PC-3 (cell line): ENCODE results near the gene LTB4R2. TPM values are rescaled to one million over a fixed set of nuclear protein-coding genes. Genes with fewer than 3 reads are reported as not detected.
"Not testable (repeated sequence)": the region's sequence is repeated elsewhere in the genome, so short reads cannot be mapped to it uniquely, and the experiment has no call there.

ENCODE experiments used
- ATAC-seq: fragments of 200-7000 bp; cut with Tn5 transposase; 2 replicates; pipeline ENCODE4 v1.9.1; 2020; ENCODE audit warnings: mild to moderate bottlenecking, moderate library complexity
- BruUV-seq: library from RNA; stranded (reverse); fragments of 400-500 nt; replicated peaks from 2 replicates; lab custom pipeline; 2021; lab: Mats Ljungman, UMichigan
- CTCF ChIA-PET: fragments of 300-600 bp; sonication (Branson Sonifier 250); formaldehyde crosslinking; loops from one replicate; lab custom pipeline; 2022; ENCODE audit warnings: antibody characterized with exemption; lab: Charles Lee
- POLR2A ChIA-PET: fragments of 300-600 bp; sonication (Branson Sonifier 250); formaldehyde crosslinking; loops from one replicate; lab custom pipeline; 2022; ENCODE audit warnings: antibody characterized with exemption; ENCODE audit not compliant: unreplicated experiment; lab: Charles Lee
- DNase-seq: peaks from one replicate; pipeline ENCODE4 v3.0.0-alpha.2; 2015
- H2AFZ ChIP-seq: fragments of 300-600 bp; sonication (generic); 2 replicates; pipeline ENCODE4 v1.6.0; 2016; ENCODE audit warnings: antibody characterized with exemption, low read length
- H3F3A ChIP-seq: fragments of 300-600 bp; sonication (generic); one replicate; pipeline ENCODE4 v1.6.0; 2017; ENCODE audit warnings: antibody characterized with exemption, low read length, control low read depth, mild to moderate bottlenecking; ENCODE audit not compliant: unreplicated experiment
- H3K27ac ChIP-seq: fragments of 300-600 bp; sonication (generic); 2 replicates; pipeline ENCODE4 v1.5.1; 2016; ENCODE audit warnings: mild to moderate bottlenecking, low read length
- H3K27me3 ChIP-seq: fragments of 300-600 bp; sonication (generic); 2 replicates; pipeline ENCODE4 v1.6.1; 2016; ENCODE audit warnings: low read length, mixed read lengths
- H3K36me3 ChIP-seq: fragments of 300-600 bp; sonication (generic); 2 replicates; pipeline ENCODE4 v1.6.1; 2016; ENCODE audit warnings: low read depth, mixed run types, low read length, mixed read lengths
- H3K4me1 ChIP-seq: fragments of 300-600 bp; sonication (generic); 2 replicates; pipeline ENCODE4 v1.5.1; 2016; ENCODE audit warnings: low read length; ENCODE audit not compliant: insufficient read depth
- H3K4me2 ChIP-seq: fragments of 300-600 bp; sonication (generic); 2 replicates; pipeline ENCODE4 v1.6.0; 2016; ENCODE audit warnings: low read length
- H3K4me3 ChIP-seq: fragments of 300-600 bp; sonication (generic); 2 replicates; pipeline ENCODE4 v1.5.1; 2016; ENCODE audit warnings: mild to moderate bottlenecking, low read length, mixed read lengths
- H3K79me2 ChIP-seq: fragments of 300-600 bp; sonication (generic); 2 replicates; pipeline ENCODE4 v1.6.1; 2017; ENCODE audit warnings: low read length, mixed read lengths
- H3K9ac ChIP-seq: fragments of 300-600 bp; sonication (generic); 2 replicates; pipeline ENCODE4 v1.6.0; 2016; ENCODE audit warnings: mild to moderate bottlenecking, low read length
- H3K9me2 ChIP-seq: fragments of 300-600 bp; sonication (generic); replicated peaks from 2 replicates; pipeline ENCODE4 v1.6.1; 2016; ENCODE audit warnings: mixed run types, low read length, mixed read lengths
- H3K9me3 ChIP-seq: fragments of 300-600 bp; sonication (generic); 2 replicates; pipeline ENCODE4 v1.6.1; 2016; ENCODE audit warnings: low read length, mixed read lengths
- H4K20me1 ChIP-seq: fragments of 300-600 bp; sonication (generic); 2 replicates; pipeline ENCODE4 v1.6.1; 2016; ENCODE audit warnings: low read length, mixed read lengths
- EZH2 ChIP-seq: fragments of 300-600 bp; sonication (generic); IDR thresholded peaks from one replicate; pipeline ENCODE4 v1.6.1; 2017; ENCODE audit warnings: antibody characterized with exemption, mild to moderate bottlenecking, low read length; ENCODE audit not compliant: unreplicated experiment
- EZH2phosphoT487 ChIP-seq: fragments of 300-600 bp; sonication (generic); IDR thresholded peaks from 2 replicates; pipeline ENCODE4 v1.6.1; 2018; ENCODE audit warnings: mild to moderate bottlenecking, antibody characterized with exemption, low read length, borderline replicate concordance
- intact Hi-C: fragments of 100-400 bp; cut with micrococcal nuclease; formaldehyde crosslinking; loops from 2 replicates; pipeline ENCODE4 v1.9.0; 2023
- total RNA-seq: library from RNA; depleted of rRNA; stranded (reverse); fragments of >200 nt; gene quantifications from 2 replicates; pipeline ENCODE4 v1.2.3, GENCODE V29; 2014
- TF ChIP-seq, protein P1 (sequence below): fragments of 300-600 bp; sonication (generic); conservative IDR thresholded peaks from 2 replicates; pipeline ENCODE4 v1.5.1; 2017; ENCODE audit warnings: antibody characterized with exemption, low read depth, mild to moderate bottlenecking, low read length

Gene LTB4R2
- total RNA-seq, 1 experiment from 2014 or later: 9.3 TPM

DNA sequence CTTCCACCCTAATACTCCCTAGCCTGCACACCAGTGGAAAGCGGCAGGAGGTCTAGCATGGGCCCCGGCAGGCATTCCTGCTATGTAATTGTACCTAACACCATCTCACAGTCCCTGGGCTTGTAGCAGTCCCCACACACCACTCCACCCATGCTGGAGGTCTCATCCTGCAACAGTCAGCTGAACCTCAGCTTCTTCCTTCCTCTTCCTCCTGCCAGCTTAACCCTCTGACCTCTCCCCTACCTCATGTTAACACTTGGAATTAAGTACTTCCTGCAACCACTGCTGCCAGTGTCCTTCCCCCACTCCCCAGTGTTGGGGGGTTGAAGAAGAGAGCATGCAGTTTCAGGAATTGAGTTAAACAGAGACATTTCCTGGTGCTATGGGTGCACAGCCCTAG, 17.4 kb downstream of the LTB4R2 start:
- H3K36me3 ChIP-seq: no peaks in the 10 kb centered on the region
- no peaks in the 10 kb centered on the region for H3F3A ChIP-seq
- no peak overlapping the region for H3K4me2 ChIP-seq
- no peak for DNase-seq
- H3K27me3 ChIP-seq: no peaks in the 10 kb centered on the region
- H3K4me3 ChIP-seq: no peak overlapping the region
- ChIA-PET POLR2A (no interaction called here), CTCF (interaction anchor here (0.6 to 1.2 kb wide), 2 partner anchors 75 to 103 kb away, joined by 3 read pairs; partner anchors contain the start of gene KHNYN)
- H3K9me2 ChIP-seq: no peaks in the 10 kb centered on the region
- no peak overlapping the region for H2AFZ ChIP-seq
- BruUV-seq: no TSS peak
- no peaks in the 10 kb centered on the region for H3K9me3 ChIP-seq
- H3K4me1 ChIP-seq: no peaks in the 10 kb centered on the region
- intact Hi-C loops: no loop called here
- H4K20me1 ChIP-seq: no peaks in the 10 kb centered on the region
- no peak overlapping the region for H3K9ac ChIP-seq
- TF ChIP-seq, protein P1, sequence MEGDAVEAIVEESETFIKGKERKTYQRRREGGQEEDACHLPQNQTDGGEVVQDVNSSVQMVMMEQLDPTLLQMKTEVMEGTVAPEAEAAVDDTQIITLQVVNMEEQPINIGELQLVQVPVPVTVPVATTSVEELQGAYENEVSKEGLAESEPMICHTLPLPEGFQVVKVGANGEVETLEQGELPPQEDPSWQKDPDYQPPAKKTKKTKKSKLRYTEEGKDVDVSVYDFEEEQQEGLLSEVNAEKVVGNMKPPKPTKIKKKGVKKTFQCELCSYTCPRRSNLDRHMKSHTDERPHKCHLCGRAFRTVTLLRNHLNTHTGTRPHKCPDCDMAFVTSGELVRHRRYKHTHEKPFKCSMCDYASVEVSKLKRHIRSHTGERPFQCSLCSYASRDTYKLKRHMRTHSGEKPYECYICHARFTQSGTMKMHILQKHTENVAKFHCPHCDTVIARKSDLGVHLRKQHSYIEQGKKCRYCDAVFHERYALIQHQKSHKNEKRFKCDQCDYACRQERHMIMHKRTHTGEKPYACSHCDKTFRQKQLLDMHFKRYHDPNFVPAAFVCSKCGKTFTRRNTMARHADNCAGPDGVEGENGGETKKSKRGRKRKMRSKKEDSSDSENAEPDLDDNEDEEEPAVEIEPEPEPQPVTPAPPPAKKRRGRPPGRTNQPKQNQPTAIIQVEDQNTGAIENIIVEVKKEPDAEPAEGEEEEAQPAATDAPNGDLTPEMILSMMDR: no peak
- TF ChIP-seq EZH2 (no peak), EZH2phosphoT487 (no peak)
- H3K79me2 ChIP-seq: no peaks in the 10 kb centered on the region
- ATAC-seq: no peak
- no peak overlapping the region for H3K27ac ChIP-seq

DNA sequence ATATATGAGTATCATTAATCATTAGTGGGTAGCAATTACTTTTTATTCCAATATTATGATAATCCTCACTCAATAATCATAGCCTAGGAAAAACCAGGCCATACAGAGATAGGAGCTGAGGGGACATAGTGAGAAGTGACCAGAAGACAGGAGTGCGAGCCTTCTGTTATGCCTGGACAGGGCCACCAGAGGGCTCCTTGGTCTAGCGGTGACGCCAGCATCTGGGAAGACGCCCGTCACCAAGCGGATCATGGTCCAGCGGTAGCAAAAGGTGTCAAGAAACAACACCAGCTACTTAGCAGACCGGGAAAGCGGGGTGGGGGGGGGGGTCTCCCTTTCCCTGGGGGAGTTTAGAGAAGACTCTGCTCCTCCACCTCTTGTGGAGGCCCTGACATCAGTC, 18.0 kb downstream of the LTB4R2 start:
- POLR2A ChIA-PET, DNase-seq, ATAC-seq, BruUV-seq, H3K9me3 ChIP-seq, H3K36me3 ChIP-seq, H3K9me2 ChIP-seq, H3K4me1 ChIP-seq, H3K27me3 ChIP-seq, H2AFZ ChIP-seq, H3K4me2 ChIP-seq, H3F3A ChIP-seq, H3K9ac ChIP-seq, H4K20me1 ChIP-seq, H3K4me3 ChIP-seq, H3K79me2 ChIP-seq, H3K27ac ChIP-seq: not testable (repeated sequence)
- TF ChIP-seq, protein P1: peak; percentile 45
- CTCF ChIA-PET: interaction anchor here (0.6 to 1.2 kb wide), 2 partner anchors 75 to 102 kb away, joined by 3 read pairs; partner anchors contain the start of gene KHNYN
- intact Hi-C loops: loop anchor here (1.0 kb wide), 1 partner anchor 108 kb away; no protein-coding TSS in a partner anchor

DNA sequence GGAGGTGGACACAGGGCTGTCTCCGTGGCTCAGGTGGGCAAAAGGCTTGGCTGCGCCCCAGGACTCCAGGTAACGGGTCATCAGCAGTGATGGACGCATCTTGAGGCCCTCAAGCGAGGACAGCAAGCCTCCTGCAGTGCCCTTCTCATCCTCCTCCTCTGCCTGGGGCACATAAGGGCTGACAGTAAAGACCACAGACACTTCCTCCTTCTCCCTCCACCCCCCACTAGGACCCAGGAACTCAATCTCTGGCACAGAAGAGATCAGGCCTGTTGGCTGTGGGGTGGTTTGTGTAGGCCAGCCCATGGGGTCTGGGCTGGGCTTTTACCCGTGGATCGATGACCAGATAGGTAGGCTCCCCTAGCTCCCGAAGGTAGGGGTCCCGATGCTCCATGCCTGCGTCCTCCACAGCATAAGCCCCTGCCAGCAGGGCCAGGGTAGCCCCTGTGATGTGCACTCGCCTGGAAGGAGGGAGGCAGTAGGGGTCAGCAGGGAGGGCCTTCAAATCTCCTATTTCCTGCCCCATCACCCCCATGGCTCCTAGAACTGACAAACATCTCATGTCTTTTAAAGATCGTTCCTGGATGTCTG, 19.2 kb downstream of the LTB4R2 start:
- no peak overlapping the region for H3K4me2 ChIP-seq
- no peaks in the 10 kb centered on the region for H3K79me2 ChIP-seq
- no peaks in the 10 kb centered on the region for H3K27me3 ChIP-seq
- no peak overlapping the region for H3K4me3 ChIP-seq
- no peaks in the 10 kb centered on the region for H3F3A ChIP-seq
- TF ChIP-seq EZH2 (no peak), EZH2phosphoT487 (no peak)
- TF ChIP-seq, protein P1: no peak
- POLR2A ChIA-PET: interaction anchor here (0.5 kb wide), 1 partner anchor 113 kb away, joined by 8 read pairs; the partner anchor contains the start of gene SDR39U1
- H3K9me2 ChIP-seq: no peaks in the 10 kb centered on the region
- intact Hi-C loops: no loop called here
- ATAC-seq (no peak), DNase-seq (no peak)
- H3K27ac ChIP-seq: no peak overlapping the region
- no TSS peak for BruUV-seq
- no peak overlapping the region for H3K9ac ChIP-seq
- CTCF ChIA-PET: no interaction called here
- peaks cover 5% of the 10 kb centered on the region; the same call in 1 of the 2 replicates for H3K4me1 ChIP-seq
- no peaks in the 10 kb centered on the region for H3K9me3 ChIP-seq
- H3K36me3 ChIP-seq: no peaks in the 10 kb centered on the region
- no peaks in the 10 kb centered on the region for H4K20me1 ChIP-seq
- H2AFZ ChIP-seq: no peak overlapping the region
